B cell (primary cell): ENCODE results near the gene DEF6. TPM values are rescaled to one million over a fixed set of nuclear protein-coding genes. Genes with fewer than 3 reads are reported as not detected.

Source experiments
- ATAC-seq: fragments of 200-7000 bp; cut with Tn5 transposase; one replicate; pipeline ENCODE4 v1.10.0; 2021; ENCODE audit warnings: low read depth, mild to moderate bottlenecking, moderate number of reproducible peaks, moderate library complexity
- CTCF ChIA-PET: fragments of 350-600 bp; sonication (Branson Sonifier 250); formaldehyde crosslinking; loops from one replicate; lab custom pipeline; 2021; ENCODE audit warnings: antibody characterized with exemption, inconsistent platforms; lab: Charles Lee
- POLR2A ChIA-PET: fragments of 350-600 bp; sonication (Branson Sonifier 250); formaldehyde crosslinking; loops from one replicate; lab custom pipeline; 2021; ENCODE audit warnings: antibody characterized with exemption; lab: Charles Lee
- DNase-seq: peaks from one replicate; pipeline ENCODE4 v3.0.0; 2013
- H2AFZ ChIP-seq: 2 replicates; pipeline ENCODE4 v1.6.1; 2012; ENCODE audit warnings: mild to moderate bottlenecking, low read depth, low read length; ENCODE audit not compliant: insufficient read depth, poor library complexity, severe bottlenecking
- H3K27ac ChIP-seq, 2 donors: 1 replicate in 1 of 2; 2 replicates in 1 of 2; pipeline ENCODE4 v1.5.1; 2012 to 2013; ENCODE audit warnings: low read length in 2 of 2, mild to moderate bottlenecking in 2 of 2, moderate library complexity in 1 of 2
- H3K27me3 ChIP-seq, 4 experiments: fragments of 200-600 bp in 1 of 4; sonication (generic) in 1 of 4; replicated peaks in 1 of 4; 1 replicate in 2 of 4; 2 replicates in 2 of 4; pipeline versions ENCODE4 v1.6.1 to v1.7.0; 2013 to 2016; ENCODE audit warnings: low read length in 3 of 4, mild to moderate bottlenecking in 2 of 4, mixed read lengths in 1 of 4, moderate library complexity in 1 of 4; ENCODE audit not compliant: insufficient read depth in 4 of 4, control insufficient read depth in 3 of 4; ENCODE audit errors: control extremely low read depth in 1 of 4
- H3K36me3 ChIP-seq, 2 experiments: replicated peaks in 1 of 2; 1 replicate in 1 of 2; 2 replicates in 1 of 2; pipeline versions ENCODE4 v1.6.1 to v1.7.1; 2013; ENCODE audit warnings: low read length in 1 of 2; ENCODE audit not compliant: insufficient read depth in 2 of 2, control insufficient read depth in 1 of 2; ENCODE audit errors: control extremely low read depth in 1 of 2, extremely low read depth in 1 of 2
- H3K4me1 ChIP-seq, 2 donors: fragments of 200-600 bp in 1 of 2; sonication (generic) in 1 of 2; 1 replicate in 1 of 2; 2 replicates in 1 of 2; pipeline versions ENCODE4 v1.5.1 to v1.6.1; 2013 to 2017; ENCODE audit warnings: low read length in 2 of 2; ENCODE audit not compliant: control insufficient read depth in 2 of 2, insufficient read depth in 2 of 2
- H3K4me2 ChIP-seq: replicated peaks from 2 replicates; pipeline ENCODE3; 2012; ENCODE audit warnings: mild to moderate bottlenecking, low read depth, low read length; ENCODE audit not compliant: poor library complexity, severe bottlenecking
- H3K4me3 ChIP-seq, 5 experiments: fragments of 200-600 bp in 1 of 5; sonication (generic) in 1 of 5; 1 replicate in 3 of 5; 2 replicates in 2 of 5; pipeline versions ENCODE4 v1.5.1 to v1.7.0; 2011 to 2016; ENCODE audit warnings: low read length in 4 of 5, mild to moderate bottlenecking in 4 of 5, low read depth in 2 of 5, control low read depth in 1 of 5, moderate library complexity in 1 of 5; ENCODE audit not compliant: insufficient read depth in 1 of 5; ENCODE audit errors: control extremely low read depth in 1 of 5, extremely low read depth in 1 of 5
- H3K79me2 ChIP-seq: fragments of 200-600 bp; sonication (generic); one replicate; pipeline ENCODE4 v1.6.0; 2016; ENCODE audit warnings: low read length; ENCODE audit not compliant: control insufficient read depth, insufficient read depth
- H3K9ac ChIP-seq: fragments of 200-600 bp; sonication (generic); 2 replicates; pipeline ENCODE4 v1.6.1; 2017; ENCODE audit warnings: mild to moderate bottlenecking, low read length, moderate library complexity
- H3K9me3 ChIP-seq, 3 donors: one replicate each; pipeline versions ENCODE4 v1.6.1 to v1.7.1; 2013; ENCODE audit warnings: low read length in 2 of 3; ENCODE audit not compliant: control insufficient read depth in 2 of 3, insufficient read depth in 1 of 3; ENCODE audit errors: control extremely low read depth in 1 of 3
- H4K20me1 ChIP-seq: 2 replicates; pipeline ENCODE4 v1.6.0; 2012; ENCODE audit warnings: mild to moderate bottlenecking, low read length; ENCODE audit not compliant: insufficient read depth, control insufficient read depth, poor library complexity, severe bottlenecking
- H3K27ac Mint-ChIP-seq: one replicate; pipeline ENCODE4 v1.8.0; 2021; ENCODE audit warnings: mixed read lengths
- H3K27me3 Mint-ChIP-seq: one replicate; pipeline ENCODE4 v1.8.0; 2021; ENCODE audit warnings: mixed read lengths
- H3K4me1 Mint-ChIP-seq: one replicate; pipeline ENCODE4 v1.8.0; 2021; ENCODE audit warnings: mixed read lengths
- H3K4me3 Mint-ChIP-seq: one replicate; pipeline ENCODE4 v1.8.0; 2021; ENCODE audit warnings: mixed read lengths
- H3K9me3 Mint-ChIP-seq: one replicate; pipeline ENCODE4 v1.8.0; 2022; ENCODE audit warnings: mixed read lengths; ENCODE audit not compliant: insufficient read depth
- EZH2 ChIP-seq: IDR thresholded peaks from 2 replicates; pipeline ENCODE4 v1.6.1; 2012; ENCODE audit warnings: borderline replicate concordance, low read depth, mild to moderate bottlenecking, moderate library complexity, low read length; ENCODE audit not compliant: insufficient read depth, poor library complexity, severe bottlenecking
- WGBS: methylation state at CpG from one replicate; pipeline ENCODE4 v1.1.5; 2013; ENCODE audit warnings: missing lambda C conversion rate; ENCODE audit not compliant: insufficient coverage; 5-methylcytosine and 5-hydroxymethylcytosine counted together
- intact Hi-C: fragments of 100-400 bp; cut with micrococcal nuclease; formaldehyde crosslinking; loops from one replicate; pipeline ENCODE4 v1.10.0; 2022
- polyA plus RNA-seq: library from polyadenylated mRNA; depleted of rRNA; stranded (reverse); fragments of >200 nt; gene quantifications from 2 replicates; pipeline ENCODE4 v1.2.3, GENCODE V29; 2012
- total RNA-seq, 2 donors: library from RNA; stranded (reverse); fragments of 120-200 nt in 1 of 2; gene quantifications; 1 replicate in 1 of 2; 2 replicates in 1 of 2; pipeline versions ENCODE4 v1.2.3 to v1.2.4, GENCODE V29; 2013 to 2022
- TF ChIP-seq, protein P1 (sequence below): fragments of 200-600 bp; IDR thresholded peaks from one replicate; pipeline ENCODE4 v1.8.0; 2022; ENCODE audit warnings: antibody characterized with exemption, mild to moderate bottlenecking

The DEF6 gene
- total and polyA plus RNA-seq, 2 donors (not counting 1 experiment from before 2014, with no cell fraction given) = 105 to 159 TPM

DNA sequence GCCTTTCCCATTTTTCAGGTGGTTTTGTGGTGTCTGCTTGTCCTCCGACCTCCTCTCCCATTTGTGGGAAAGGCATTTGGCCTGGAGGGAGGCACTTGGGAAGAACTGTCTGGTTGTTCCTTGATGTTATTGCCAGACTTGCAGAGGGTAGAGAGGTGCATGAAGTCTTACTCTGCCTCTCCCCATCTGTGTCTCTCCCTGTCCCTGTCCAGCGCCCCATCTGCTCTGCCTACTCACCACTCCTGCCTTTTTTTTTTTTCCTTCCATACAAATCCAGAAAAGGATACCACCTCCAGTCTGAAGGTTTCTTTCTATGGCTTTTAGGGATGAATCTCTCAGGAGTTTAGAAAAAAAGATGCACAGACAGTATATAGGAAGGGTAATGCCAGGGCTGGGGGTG is 64.6 kb downstream of the DEF6 start:
- DNase-seq = no peak
- H4K20me1 ChIP-seq = peaks cover 63% of the 10 kb centered on the region
- peaks cover 2 to 17% of the 10 kb centered on the region in 2 experiments for H3K36me3 ChIP-seq
- H3K27ac ChIP-seq = no peak overlapping the region
- H3K27me3 ChIP-seq = no peaks in the 10 kb centered on the region
- H3K4me1 ChIP-seq = peaks cover 6 to 11% of the 10 kb centered on the region in 2 donors
- CTCF ChIA-PET = interaction anchor here (1.2 kb wide), 1 partner anchor 99 kb away, joined by 3 read pairs; no protein-coding TSS in a partner anchor
- Mint-ChIP-seq H3K27me3 (no peaks in the 10 kb centered on the region), H3K27ac (no peak overlapping the region), H3K9me3 (no peaks in the 10 kb centered on the region), H3K4me1 (peaks cover 60% of the 10 kb centered on the region), H3K4me3 (no peak overlapping the region)
- no peak for TF ChIP-seq EZH2
- TF ChIP-seq, protein P1, sequence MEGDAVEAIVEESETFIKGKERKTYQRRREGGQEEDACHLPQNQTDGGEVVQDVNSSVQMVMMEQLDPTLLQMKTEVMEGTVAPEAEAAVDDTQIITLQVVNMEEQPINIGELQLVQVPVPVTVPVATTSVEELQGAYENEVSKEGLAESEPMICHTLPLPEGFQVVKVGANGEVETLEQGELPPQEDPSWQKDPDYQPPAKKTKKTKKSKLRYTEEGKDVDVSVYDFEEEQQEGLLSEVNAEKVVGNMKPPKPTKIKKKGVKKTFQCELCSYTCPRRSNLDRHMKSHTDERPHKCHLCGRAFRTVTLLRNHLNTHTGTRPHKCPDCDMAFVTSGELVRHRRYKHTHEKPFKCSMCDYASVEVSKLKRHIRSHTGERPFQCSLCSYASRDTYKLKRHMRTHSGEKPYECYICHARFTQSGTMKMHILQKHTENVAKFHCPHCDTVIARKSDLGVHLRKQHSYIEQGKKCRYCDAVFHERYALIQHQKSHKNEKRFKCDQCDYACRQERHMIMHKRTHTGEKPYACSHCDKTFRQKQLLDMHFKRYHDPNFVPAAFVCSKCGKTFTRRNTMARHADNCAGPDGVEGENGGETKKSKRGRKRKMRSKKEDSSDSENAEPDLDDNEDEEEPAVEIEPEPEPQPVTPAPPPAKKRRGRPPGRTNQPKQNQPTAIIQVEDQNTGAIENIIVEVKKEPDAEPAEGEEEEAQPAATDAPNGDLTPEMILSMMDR = no peak
- H3K4me2 ChIP-seq = no peak overlapping the region
- ATAC-seq = no peak
- H3K9ac ChIP-seq = no peak overlapping the region
- WGBS = 100% methylated on average over 1 of the region's 2 CpGs
- H3K79me2 ChIP-seq = peaks cover 86% of the 10 kb centered on the region
- H3K9me3 ChIP-seq = no peaks in the 10 kb centered on the region
- H2AFZ ChIP-seq = no peak overlapping the region
- POLR2A ChIA-PET = no interaction called here
- H3K4me3 ChIP-seq = no peak overlapping the region
- intact Hi-C loops = no loop called here

DNA sequence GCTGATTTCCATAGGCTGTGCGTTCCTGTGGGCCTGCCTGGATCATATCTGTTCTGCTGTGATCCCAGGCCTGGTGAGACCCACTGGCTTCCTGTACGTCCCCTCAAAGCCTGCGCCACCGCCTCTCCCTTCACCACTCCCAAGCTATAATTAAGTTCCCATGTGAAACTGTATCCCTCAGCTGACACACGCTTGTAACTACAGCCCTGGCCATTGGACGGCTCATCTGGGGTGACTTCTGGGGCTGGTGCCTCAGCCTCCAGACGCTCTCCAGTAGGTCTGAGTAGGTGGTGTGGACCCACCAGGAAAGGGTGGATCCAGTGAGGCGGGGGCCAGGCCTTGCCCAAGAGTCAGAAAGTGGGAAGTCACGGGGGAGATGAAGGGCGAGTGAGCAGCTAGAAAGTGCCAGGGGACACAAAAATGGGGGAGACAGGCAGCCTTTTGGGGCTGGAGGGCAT is 65.7 kb downstream of the DEF6 start:
- CTCF ChIA-PET = no interaction called here
- Histone ChIP-seq H3K4me2 (no peak overlapping the region), H3K9ac (no peak overlapping the region), H3K36me3 (peaks cover 2 to 24% of the 10 kb centered on the region in 2 experiments), H3K27me3 (no peaks in the 10 kb centered on the region), H3K79me2 (peaks cover 86% of the 10 kb centered on the region), H2AFZ (no peak overlapping the region), H3K4me1 (peaks cover 12 to 18% of the 10 kb centered on the region in 2 donors), H4K20me1 (peaks cover 61% of the 10 kb centered on the region), H3K4me3 (no peak overlapping the region), H3K9me3 (no peaks in the 10 kb centered on the region), H3K27ac (no peak overlapping the region)
- ATAC-seq (no peak), DNase-seq (no peak)
- Mint-ChIP-seq H3K9me3 (no peaks in the 10 kb centered on the region), H3K27me3 (no peaks in the 10 kb centered on the region), H3K4me3 (no peak overlapping the region), H3K27ac (no peak overlapping the region), H3K4me1 (peaks cover 66% of the 10 kb centered on the region)
- 99% methylated on average over 10 of the region's 10 CpGs for WGBS
- intact Hi-C loops = no loop called here
- TF ChIP-seq, protein P1 = no peak
- no peak for TF ChIP-seq EZH2
- POLR2A ChIA-PET = interaction anchor here (0.5 to 0.6 kb wide), 2 partner anchors 24 to 64 kb away, joined by 3 to 4 read pairs; no protein-coding TSS in a partner anchor
